ENCODE measurements around the gene SCN3B. TPM values are rescaled to one million over a fixed set of nuclear protein-coding genes. Genes with fewer than 3 reads are reported as not detected.

The SCN3B gene
- total RNA-seq, 1 experiment from 2014 or later: 0.77 TPM

DNA sequence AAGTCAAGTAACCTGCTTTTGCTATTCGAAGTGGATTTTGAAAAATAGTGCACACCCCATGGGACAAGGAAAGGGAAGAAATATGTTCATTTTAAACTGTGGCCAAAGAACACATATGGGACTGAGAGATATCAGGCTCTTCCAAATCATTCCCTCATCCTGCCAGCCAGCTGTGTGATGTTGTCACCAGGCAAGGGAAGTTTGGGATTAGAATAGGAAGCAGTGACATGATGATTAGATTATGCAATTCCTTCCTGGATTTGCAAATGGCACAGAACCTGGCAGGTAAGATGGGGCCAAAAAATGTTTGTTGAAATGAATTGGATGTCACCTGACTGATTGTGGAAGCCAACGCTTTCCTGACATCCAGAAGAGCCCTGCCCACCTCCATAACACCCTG is 4.9 kb upstream of the SCN3B start:
- Histone ChIP-seq H3K56ac (ENCODE audit: insufficient read length, low read depth, low read length) (no peak overlapping the region), H3K79me2 (ENCODE audit: insufficient read depth, low read length) (no peaks in the 10 kb centered on the region), H4K20me1 (ENCODE audit: control insufficient read depth, insufficient read depth, insufficient read length) (no peaks in the 10 kb centered on the region), H2AFZ (ENCODE audit: low read length) (no peak overlapping the region), H3K23me2 (ENCODE audit: insufficient read length, low read depth, low read length, poor library complexity, severe bottlenecking) (peaks cover 5% of the 10 kb centered on the region), H4K5ac (ENCODE audit: insufficient read length, low read depth, low read length) (no peak overlapping the region), H4K91ac (ENCODE audit: insufficient read length, low read depth, low read length) (no peak overlapping the region), H3K79me1 (ENCODE audit: insufficient read depth, low read depth, low read length, poor library complexity, severe bottlenecking) (no peaks in the 10 kb centered on the region), H2BK15ac (ENCODE audit: low read depth, low read length) (no peak overlapping the region), H3K4me1 (ENCODE audit: insufficient read depth, low read length) (peaks cover 2% of the 10 kb centered on the region; the same call in 1 of the 2 replicates), H3K18ac (ENCODE audit: insufficient read length, low read depth, low read length) (no peak overlapping the region), H3K9me3 (ENCODE audit: control insufficient read depth, low read depth, low read length) (no peaks in the 10 kb centered on the region), H2BK20ac (ENCODE audit: low read depth, low read length, poor library complexity, severe bottlenecking) (no peak overlapping the region), H3K27me3 (ENCODE audit: insufficient read depth, low read length) (no peaks in the 10 kb centered on the region), H3K14ac (ENCODE audit: insufficient read depth, low read length) (no peak overlapping the region), H3K27ac (ENCODE audit: insufficient read length, low read depth, low read length) (no peak overlapping the region), H3T11ph (ENCODE audit: low read length) (no peak overlapping the region), H2AK5ac (ENCODE audit: insufficient read length, low read length) (no peak overlapping the region), H4K8ac (replicated peaks; ENCODE audit: insufficient read length, low read depth, low read length) (no peak overlapping the region), H3K9ac (ENCODE audit: extremely low read depth, insufficient read length, low read length) (no peak overlapping the region), H3K4me2 (ENCODE audit: insufficient read depth, insufficient read length, low read length) (no peak overlapping the region), H3K23ac (ENCODE audit: insufficient read length, low read depth, low read length) (no peak overlapping the region), H2BK5ac (ENCODE audit: insufficient read length, low read length) (no peak overlapping the region), H2BK12ac (ENCODE audit: insufficient read length, low read depth, low read length) (no peak overlapping the region), H3K4ac (ENCODE audit: low read depth, low read length) (no peak overlapping the region), H2BK120ac (ENCODE audit: low read depth, low read length, poor library complexity, severe bottlenecking) (no peak overlapping the region)
- Mint-ChIP-seq H3K27ac (no peak overlapping the region), H3K4me1 (peaks cover 6 to 7% of the 10 kb centered on the region in 2 experiments), H3K9me3 (peaks cover 6 to 7% of the 10 kb centered on the region in 2 experiments; a peak in 4 of 5 replicates), H3K27me3 (ENCODE audit: low read depth) (peaks cover 32% of the 10 kb centered on the region), H3K36me3 (ENCODE audit: insufficient read depth in 1 of 3, low read depth in 3 of 3) (peaks cover 0 to 4% (median 1%) of the 10 kb centered on the region in 3 experiments; a peak in 1 of 7 replicates), H3K4me3 (no peak overlapping the region)
- DNase-seq: no peak
- no peak for TF ChIP-seq CTCF (conservative IDR thresholded peaks at IDR 0.05)
- WGBS (ENCODE audit: extremely low coverage, insufficient read length, low lambda C conversion rate): no CpG with 5 or more reads among the region's 2 CpGs

Measured in H9 (cell line).